ENCODE results near the gene BANK1.

The BANK1 gene

DNA sequence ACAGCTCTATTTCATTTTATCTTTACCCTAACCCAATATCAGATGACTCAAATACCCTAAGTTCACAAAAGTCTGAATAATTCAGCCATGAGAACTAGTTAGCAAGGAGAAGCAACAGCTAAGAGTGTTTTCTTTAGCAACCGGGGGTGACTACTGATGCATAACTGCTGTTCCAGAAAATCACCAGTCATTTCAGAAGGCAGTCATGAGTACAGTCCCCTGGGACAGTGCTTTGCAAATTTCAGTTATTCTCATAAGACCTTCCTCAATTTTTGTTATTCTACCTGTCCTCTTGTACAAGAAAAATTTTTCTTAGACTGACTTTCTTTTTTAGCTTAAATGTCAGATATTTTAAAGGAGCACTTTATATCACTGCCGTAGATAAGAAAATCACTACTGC is 16.4 kb downstream of the BANK1 start:
- peak; percentile 2; the same call in 1 of the 2 replicates for TF ChIP-seq RAD21 (IDR thresholded peaks at IDR 0.05; ENCODE audit: low read depth)
- no peak for TF ChIP-seq EP300 (IDR thresholded peaks at IDR 0.05; ENCODE audit: borderline replicate concordance)
- TF ChIP-seq TEAD4 (IDR thresholded peaks at IDR 0.05) = no peak
- no peak for TF ChIP-seq CREB1 (IDR thresholded peaks at IDR 0.05; ENCODE audit: low read depth)
- TF ChIP-seq, protein P1, sequence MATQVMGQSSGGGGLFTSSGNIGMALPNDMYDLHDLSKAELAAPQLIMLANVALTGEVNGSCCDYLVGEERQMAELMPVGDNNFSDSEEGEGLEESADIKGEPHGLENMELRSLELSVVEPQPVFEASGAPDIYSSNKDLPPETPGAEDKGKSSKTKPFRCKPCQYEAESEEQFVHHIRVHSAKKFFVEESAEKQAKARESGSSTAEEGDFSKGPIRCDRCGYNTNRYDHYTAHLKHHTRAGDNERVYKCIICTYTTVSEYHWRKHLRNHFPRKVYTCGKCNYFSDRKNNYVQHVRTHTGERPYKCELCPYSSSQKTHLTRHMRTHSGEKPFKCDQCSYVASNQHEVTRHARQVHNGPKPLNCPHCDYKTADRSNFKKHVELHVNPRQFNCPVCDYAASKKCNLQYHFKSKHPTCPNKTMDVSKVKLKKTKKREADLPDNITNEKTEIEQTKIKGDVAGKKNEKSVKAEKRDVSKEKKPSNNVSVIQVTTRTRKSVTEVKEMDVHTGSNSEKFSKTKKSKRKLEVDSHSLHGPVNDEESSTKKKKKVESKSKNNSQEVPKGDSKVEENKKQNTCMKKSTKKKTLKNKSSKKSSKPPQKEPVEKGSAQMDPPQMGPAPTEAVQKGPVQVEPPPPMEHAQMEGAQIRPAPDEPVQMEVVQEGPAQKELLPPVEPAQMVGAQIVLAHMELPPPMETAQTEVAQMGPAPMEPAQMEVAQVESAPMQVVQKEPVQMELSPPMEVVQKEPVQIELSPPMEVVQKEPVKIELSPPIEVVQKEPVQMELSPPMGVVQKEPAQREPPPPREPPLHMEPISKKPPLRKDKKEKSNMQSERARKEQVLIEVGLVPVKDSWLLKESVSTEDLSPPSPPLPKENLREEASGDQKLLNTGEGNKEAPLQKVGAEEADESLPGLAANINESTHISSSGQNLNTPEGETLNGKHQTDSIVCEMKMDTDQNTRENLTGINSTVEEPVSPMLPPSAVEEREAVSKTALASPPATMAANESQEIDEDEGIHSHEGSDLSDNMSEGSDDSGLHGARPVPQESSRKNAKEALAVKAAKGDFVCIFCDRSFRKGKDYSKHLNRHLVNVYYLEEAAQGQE (IDR thresholded peaks at IDR 0.05; ENCODE audit: low read depth) = no peak

DNA sequence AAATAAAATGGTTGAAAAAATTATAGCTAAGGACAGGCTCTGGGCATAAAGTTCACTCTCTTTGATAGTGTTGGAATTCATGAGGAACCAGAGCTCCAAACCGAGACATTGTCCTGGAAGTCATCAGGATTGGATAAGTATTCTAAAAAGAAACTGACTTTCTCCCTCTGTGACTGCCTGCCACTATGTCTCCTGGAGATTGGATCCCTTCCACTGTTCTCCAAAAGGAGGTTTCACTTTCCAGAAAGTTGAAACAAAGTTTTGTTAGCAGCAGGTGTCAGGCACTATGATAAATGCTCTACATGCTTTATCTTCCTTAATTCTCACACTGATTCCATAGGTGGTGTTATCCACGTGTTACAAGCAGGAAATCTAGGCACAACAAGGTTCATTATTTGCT is 16.8 kb downstream of the BANK1 start:
- no peak for TF ChIP-seq CEBPB (IDR thresholded peaks at IDR 0.05)
- no peak for TF ChIP-seq CREB1 (IDR thresholded peaks at IDR 0.05; ENCODE audit: low read depth)
- no peak for TF ChIP-seq RAD21 (IDR thresholded peaks at IDR 0.05; ENCODE audit: low read depth)
- TF ChIP-seq YY1 (IDR thresholded peaks at IDR 0.05; ENCODE audit: low read depth) = no peak
- no peak for TF ChIP-seq FOXM1 (IDR thresholded peaks at IDR 0.05; ENCODE audit: borderline replicate concordance, low read depth)
- no peak for TF ChIP-seq NFIC (IDR thresholded peaks at IDR 0.05)
- no peak for TF ChIP-seq EP300 (IDR thresholded peaks at IDR 0.05; ENCODE audit: borderline replicate concordance)
- no peak for TF ChIP-seq TEAD4 (IDR thresholded peaks at IDR 0.05)
- TF ChIP-seq, protein P2, sequence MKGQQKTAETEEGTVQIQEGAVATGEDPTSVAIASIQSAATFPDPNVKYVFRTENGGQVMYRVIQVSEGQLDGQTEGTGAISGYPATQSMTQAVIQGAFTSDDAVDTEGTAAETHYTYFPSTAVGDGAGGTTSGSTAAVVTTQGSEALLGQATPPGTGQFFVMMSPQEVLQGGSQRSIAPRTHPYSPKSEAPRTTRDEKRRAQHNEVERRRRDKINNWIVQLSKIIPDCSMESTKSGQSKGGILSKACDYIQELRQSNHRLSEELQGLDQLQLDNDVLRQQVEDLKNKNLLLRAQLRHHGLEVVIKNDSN (IDR thresholded peaks at IDR 0.05) = no peak
- no peak for TF ChIP-seq TCF12 (IDR thresholded peaks at IDR 0.05; ENCODE audit: low read depth)
- TF ChIP-seq, protein P1 (IDR thresholded peaks at IDR 0.05; ENCODE audit: low read depth) = no peak
- TF ChIP-seq EGR1 (IDR thresholded peaks at IDR 0.05) = no peak
- TF ChIP-seq TAF1 (IDR thresholded peaks at IDR 0.05; ENCODE audit: low read depth) = no peak
- TF ChIP-seq, protein P3, sequence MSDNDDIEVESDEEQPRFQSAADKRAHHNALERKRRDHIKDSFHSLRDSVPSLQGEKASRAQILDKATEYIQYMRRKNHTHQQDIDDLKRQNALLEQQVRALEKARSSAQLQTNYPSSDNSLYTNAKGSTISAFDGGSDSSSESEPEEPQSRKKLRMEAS (IDR thresholded peaks at IDR 0.05) = no peak

DNA sequence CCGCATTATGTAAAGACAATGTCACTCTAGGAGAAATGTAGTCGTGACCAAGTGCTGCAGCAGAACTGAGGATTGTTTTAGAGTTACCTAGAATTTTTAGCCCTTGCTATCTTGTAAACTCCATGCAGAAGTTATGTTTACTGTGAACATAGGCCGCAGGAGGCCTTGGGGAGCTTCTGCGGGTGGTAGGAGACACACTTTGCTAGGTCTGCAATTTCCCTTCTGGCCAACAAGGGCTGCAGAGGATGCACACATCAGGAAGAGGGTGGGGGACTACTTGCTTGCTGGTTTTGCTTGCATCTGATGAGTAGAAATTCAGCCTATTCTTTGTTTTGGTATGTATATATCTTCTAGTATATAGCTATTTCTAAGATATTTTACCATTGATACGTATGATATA is 23.1 kb downstream of the BANK1 start:
- no peak for TF ChIP-seq CREB1 (IDR thresholded peaks at IDR 0.05; ENCODE audit: low read depth)
- TF ChIP-seq, protein P2 (IDR thresholded peaks at IDR 0.05) = no peak
- no peak for TF ChIP-seq TCF12 (IDR thresholded peaks at IDR 0.05; ENCODE audit: low read depth)
- TF ChIP-seq YY1 (IDR thresholded peaks at IDR 0.05; ENCODE audit: low read depth) = no peak
- no peak for TF ChIP-seq TEAD4 (IDR thresholded peaks at IDR 0.05)
- no peak for TF ChIP-seq FOXM1 (IDR thresholded peaks at IDR 0.05; ENCODE audit: borderline replicate concordance, low read depth)
- TF ChIP-seq RAD21 (IDR thresholded peaks at IDR 0.05; ENCODE audit: low read depth) = no peak
- no peak for TF ChIP-seq NFIC (IDR thresholded peaks at IDR 0.05)
- TF ChIP-seq EGR1 (IDR thresholded peaks at IDR 0.05) = no peak
- no peak for TF ChIP-seq TAF1 (IDR thresholded peaks at IDR 0.05; ENCODE audit: low read depth)
- TF ChIP-seq, protein P3 (IDR thresholded peaks at IDR 0.05) = no peak
- TF ChIP-seq ZBTB7A (IDR thresholded peaks at IDR 0.05; ENCODE audit: low read depth) = no peak
- TF ChIP-seq EP300 (IDR thresholded peaks at IDR 0.05; ENCODE audit: borderline replicate concordance) = no peak
- TF ChIP-seq, protein P1 (IDR thresholded peaks at IDR 0.05; ENCODE audit: low read depth) = no peak
- TF ChIP-seq CEBPB (IDR thresholded peaks at IDR 0.05) = no peak

DNA sequence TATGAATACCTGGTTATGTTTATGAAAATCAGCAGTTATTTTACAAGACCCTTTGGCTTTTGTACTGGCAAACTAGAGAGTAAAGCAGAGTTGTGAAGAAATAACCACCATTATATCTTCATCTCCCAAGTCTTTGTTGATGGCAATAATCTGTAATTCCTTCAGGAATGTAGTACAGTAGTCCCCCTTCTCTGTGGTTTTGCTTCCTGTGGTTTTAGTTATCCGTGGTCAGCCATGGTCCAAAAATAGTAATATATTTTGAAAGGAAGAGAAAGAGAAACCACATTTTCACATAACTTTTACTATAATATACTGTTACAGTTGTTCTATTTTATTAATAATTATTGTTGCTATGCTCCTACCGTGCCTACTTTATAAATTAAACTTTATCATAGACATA is 27.8 kb downstream of the BANK1 start:
- TF ChIP-seq CEBPB (IDR thresholded peaks at IDR 0.05) (no peak), TAF1 (IDR thresholded peaks at IDR 0.05; ENCODE audit: low read depth) (no peak), YY1 (IDR thresholded peaks at IDR 0.05; ENCODE audit: low read depth) (no peak), RAD21 (IDR thresholded peaks at IDR 0.05; ENCODE audit: low read depth) (no peak), EP300 (IDR thresholded peaks at IDR 0.05; ENCODE audit: borderline replicate concordance) (no peak), TCF12 (IDR thresholded peaks at IDR 0.05; ENCODE audit: low read depth) (no peak), EGR1 (IDR thresholded peaks at IDR 0.05) (no peak), ZBTB7A (IDR thresholded peaks at IDR 0.05; ENCODE audit: low read depth) (no peak), TEAD4 (IDR thresholded peaks at IDR 0.05) (no peak), CREB1 (IDR thresholded peaks at IDR 0.05; ENCODE audit: low read depth) (no peak), NFIC (IDR thresholded peaks at IDR 0.05) (no peak), FOXM1 (IDR thresholded peaks at IDR 0.05; ENCODE audit: borderline replicate concordance, low read depth) (no peak)
- TF ChIP-seq, protein P3 (IDR thresholded peaks at IDR 0.05) = no peak
- TF ChIP-seq, protein P1 (IDR thresholded peaks at IDR 0.05; ENCODE audit: low read depth) = no peak
- TF ChIP-seq, protein P2 (IDR thresholded peaks at IDR 0.05) = no peak

All from Ishikawa (cell line).